ENCODE measurements around the gene TMEM150B. TPM values are rescaled to one million over a fixed set of nuclear protein-coding genes. Genes with fewer than 3 reads are reported as not detected.

Gene TMEM150B
- total and polyA plus RNA-seq, 2 of the 13 experiments (the other 11 are each of a cell fraction or from before 2014, with no cell fraction given) = 1.3 to 1.8 TPM

- TF ChIP-seq MTF2 (CRISPR knock-in tag; IDR thresholded peaks at IDR 0.05; ENCODE audit: borderline replicate concordance) = no peak
- no peak for TF ChIP-seq STAG1 (CRISPR knock-in tag; IDR thresholded peaks at IDR 0.05)
- TF ChIP-seq HMGA1 (CRISPR knock-in tag; conservative IDR thresholded peaks at IDR 0.05) = no peak
- no peak for TF ChIP-seq HMG20B (CRISPR knock-in tag; conservative IDR thresholded peaks at IDR 0.05)
- no peak for TF ChIP-seq JARID2 (CRISPR knock-in tag; IDR thresholded peaks at IDR 0.05; ENCODE audit: insufficient replicate concordance)
- no peak for TF ChIP-seq ZNF296 (CRISPR knock-in tag; conservative IDR thresholded peaks at IDR 0.05)
- TF ChIP-seq ZNF646 (CRISPR knock-in tag; IDR thresholded peaks at IDR 0.05) = 0 out of 2 replicates have a peak, but pooled peaks have one; percentile 26
- TF ChIP-seq ZNF670 (CRISPR knock-in tag; IDR thresholded peaks at IDR 0.05; ENCODE audit: borderline replicate concordance) = peak; percentile 33; the same call in 1 of the 2 replicates
- TF ChIP-seq ZBTB44 (CRISPR knock-in tag; IDR thresholded peaks at IDR 0.05) = no peak
- TF ChIP-seq ZGPAT (CRISPR knock-in tag; IDR thresholded peaks at IDR 0.05) = peak; percentile 49
- no peak for TF ChIP-seq AFF4 (CRISPR knock-in tag; IDR thresholded peaks at IDR 0.05)
- TF ChIP-seq ZBTB46 (CRISPR knock-in tag; IDR thresholded peaks at IDR 0.05; ENCODE audit: borderline replicate concordance) = no peak
Observed at GRCh38 chr19:55279770-55280643, 45.1 kb downstream of the TMEM150B start, which contains the start of gene HSPBP1 (continued).

Data from HepG2 (cell line).